Measurements from ENCODE around the gene SEC14L5.
"Not testable (repeated sequence)": the region's sequence is repeated elsewhere in the genome, so short reads cannot be mapped to it uniquely, and the experiment has no call there.

SEC14L5 gene

GRCh38 chr16:5041600-5042133, 83.5 kb downstream of the SEC14L5 start:
- DNase-seq (ENCODE audit: low read depth), result no peak

- no peak for DNase-seq (ENCODE audit: low read depth)
Observed at GRCh38 chr16:5042574-5043171, 84.5 kb downstream of the SEC14L5 start.

- DNase-seq (ENCODE audit: low read depth), result no peak
Observed at GRCh38 chr16:5044011-5044540, 85.9 kb downstream of the SEC14L5 start.

- not testable (repeated sequence) for DNase-seq (ENCODE audit: low read depth)
Observed at GRCh38 chr16:5044581-5044980, 86.5 kb downstream of the SEC14L5 start.

GRCh38 chr16:5045499-5046115, 87.5 kb downstream of the SEC14L5 start:
- DNase-seq (ENCODE audit: low read depth), result no peak

GRCh38 chr16:5046914-5047313, 88.8 kb downstream of the SEC14L5 start:
- no peak for DNase-seq (ENCODE audit: low read depth)

DNA sequence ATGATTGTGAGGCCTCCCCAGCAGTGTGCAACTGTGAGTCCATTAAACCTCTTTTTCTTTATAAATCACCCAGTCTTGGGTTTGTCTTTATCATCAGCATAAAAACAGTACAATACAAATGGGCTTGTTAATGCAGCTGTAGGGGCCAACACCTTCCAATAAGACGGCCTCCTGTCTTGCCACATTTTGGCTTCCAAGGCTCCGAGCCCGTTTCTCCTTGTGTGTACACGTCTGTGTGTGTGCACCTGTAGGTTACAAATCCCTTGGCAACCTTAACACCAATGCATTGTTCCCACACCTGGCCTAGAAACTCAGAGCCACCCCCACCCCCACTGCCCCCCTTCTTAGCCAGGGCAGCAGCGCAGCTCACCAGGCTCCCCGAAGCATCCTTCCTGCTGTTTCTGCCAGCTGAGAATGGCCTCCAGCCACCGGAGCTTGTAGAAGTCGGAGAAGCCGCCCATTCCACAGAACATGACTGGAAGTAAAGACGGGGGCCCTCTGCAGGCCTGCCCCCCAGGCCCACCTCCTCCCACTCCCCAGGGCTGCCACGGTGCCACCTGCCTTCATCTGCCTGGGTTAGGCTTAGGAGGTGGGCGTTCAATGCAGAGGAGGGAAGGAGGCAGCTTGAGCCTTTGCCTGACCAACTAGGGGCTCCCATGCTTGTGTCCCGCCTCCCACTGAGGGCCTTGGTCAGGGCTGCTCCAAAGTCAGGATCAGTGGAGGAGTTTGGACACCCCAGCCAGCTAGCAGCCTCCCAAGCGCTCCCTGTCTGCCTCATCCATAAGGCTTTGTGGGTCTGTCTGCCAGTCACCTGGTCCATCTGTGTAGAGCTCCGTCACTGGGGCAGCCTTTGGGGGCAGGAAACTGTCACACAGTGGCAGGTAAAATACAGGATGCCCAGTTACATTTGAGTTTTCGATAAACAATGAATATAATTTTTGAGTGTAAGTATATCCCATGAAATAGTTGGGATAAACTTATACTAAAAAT, 97.0 kb downstream of the SEC14L5 start:
- DNase-seq (ENCODE audit: low read depth), result no peak

DNA sequence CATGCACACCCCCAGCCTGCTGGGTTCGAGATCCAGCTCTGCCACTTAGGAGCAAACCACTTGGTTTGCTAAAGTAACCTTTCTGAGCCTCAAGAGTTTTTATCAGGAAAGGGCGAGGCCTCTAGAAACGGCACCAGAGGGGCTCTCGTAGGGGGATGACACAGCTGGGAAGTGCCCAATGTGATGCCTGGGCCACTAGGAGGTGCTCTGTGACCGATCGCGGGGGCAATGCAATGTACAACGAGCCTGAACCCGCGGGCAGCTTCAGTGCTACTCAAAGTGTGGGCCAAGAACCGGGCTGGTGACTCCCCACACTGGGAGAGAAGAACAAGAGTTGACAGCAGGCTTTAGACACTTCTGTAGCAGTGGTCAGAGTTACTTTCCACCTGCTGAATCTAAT, 98.2 kb downstream of the SEC14L5 start:
- DNase-seq (ENCODE audit: low read depth), result no peak

DNA sequence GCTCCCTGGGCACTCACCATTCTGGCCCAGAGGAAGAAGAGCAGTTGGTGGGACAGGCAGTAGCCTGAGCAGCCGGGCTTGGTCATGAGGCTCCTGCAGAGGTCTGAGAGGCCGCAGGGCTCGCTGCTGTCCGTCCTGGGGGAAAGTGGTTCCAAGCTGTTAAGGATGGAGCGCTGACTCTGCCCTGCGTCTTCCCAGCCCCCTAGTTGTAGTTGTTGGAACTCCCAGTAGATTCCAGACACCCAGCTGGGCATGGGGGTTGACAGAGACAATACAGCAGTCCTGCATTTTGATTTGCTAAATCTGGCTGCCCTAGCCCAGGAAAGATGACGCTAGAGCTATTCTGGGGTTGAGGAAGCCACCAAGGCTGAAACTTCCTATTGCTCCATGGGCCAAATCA, 100.3 kb downstream of the SEC14L5 start:
- no peak for DNase-seq (ENCODE audit: low read depth)

DNA sequence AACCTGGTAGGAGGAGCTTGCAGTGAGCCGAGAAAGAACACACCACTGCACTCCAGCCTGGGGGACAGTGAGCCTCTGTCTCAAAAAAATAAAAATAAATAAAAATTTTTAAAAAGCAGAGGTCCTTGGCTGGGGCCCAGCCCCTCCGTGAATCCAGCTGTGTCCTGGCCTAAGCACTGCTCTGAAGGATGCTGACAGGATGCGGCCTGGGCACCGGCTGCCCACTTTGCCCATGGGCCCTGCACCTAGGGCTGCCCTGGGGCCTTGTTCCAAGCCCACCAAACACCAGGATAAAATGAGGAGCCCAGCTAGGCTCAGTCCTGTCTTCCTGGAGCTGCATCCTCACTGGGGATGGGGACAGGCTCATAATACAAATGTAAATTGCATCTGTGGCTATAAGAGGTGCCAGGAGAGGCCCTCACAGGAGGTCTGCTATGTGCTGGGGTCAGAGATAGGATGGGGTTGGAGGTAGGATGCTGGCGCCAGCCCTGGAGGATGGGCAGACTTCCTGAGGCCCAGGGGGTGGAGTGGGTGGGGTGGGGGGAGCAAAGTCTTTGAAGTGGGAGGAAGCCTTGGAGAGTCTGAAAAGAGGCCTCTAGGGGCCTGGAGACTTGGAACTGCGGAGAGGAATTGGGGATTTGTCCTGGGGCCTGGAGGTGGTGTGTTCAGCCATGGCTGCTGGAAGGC, 101.4 kb downstream of the SEC14L5 start:
- DNase-seq (ENCODE audit: low read depth), result no peak

- no peak for DNase-seq (ENCODE audit: low read depth)
Observed at GRCh38 chr16:5060073-5060641, 102.0 kb downstream of the SEC14L5 start.

GRCh38 chr16:5062051-5062450, 103.9 kb downstream of the SEC14L5 start:
- no peak for DNase-seq (ENCODE audit: low read depth)

GRCh38 chr16:5062790-5063765, 104.9 kb downstream of the SEC14L5 start:
- DNase-seq (ENCODE audit: low read depth), result no peak

DNA sequence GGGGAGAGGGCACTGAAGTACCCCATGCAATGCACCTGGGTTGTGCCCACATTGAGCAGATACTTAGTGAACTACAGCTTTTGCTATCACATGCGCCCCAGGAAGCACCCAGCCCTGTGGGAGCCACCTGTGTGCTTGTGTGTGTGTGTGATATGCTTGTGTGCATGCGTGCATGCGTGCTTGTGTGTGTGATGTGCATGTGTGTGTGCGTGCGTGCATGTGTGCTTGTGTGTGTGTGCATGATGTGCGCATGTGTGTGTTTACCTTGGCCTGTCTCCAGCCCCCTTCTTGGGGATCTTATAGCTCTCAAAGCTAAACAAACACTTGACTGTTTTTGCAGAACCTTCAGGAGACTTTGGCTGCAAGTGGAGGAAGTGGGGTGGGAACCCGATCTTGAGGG, 106.8 kb downstream of the SEC14L5 start:
- DNase-seq (ENCODE audit: low read depth), result no peak

- DNase-seq (ENCODE audit: low read depth), result no peak
Observed at GRCh38 chr16:5065326-5065725, 107.2 kb downstream of the SEC14L5 start.

GRCh38 chr16:5065813-5066212, 107.7 kb downstream of the SEC14L5 start, which contains the start of gene C16orf89:
Gene C16orf89, minus strand, starts transcription at chr16:5065956. Its CDS starts 48 bp downstream, at chr16:5065908.
- no peak for DNase-seq (ENCODE audit: low read depth)

- DNase-seq (ENCODE audit: low read depth), result no peak
Observed at GRCh38 chr16:5066511-5066910, 108.4 kb downstream of the SEC14L5 start.

Measured in activated T-helper 1 cell treated with Interleukin-2 at 50 U/mL for 16 hours (primary cell).